Measurements from ENCODE around the gene ARRB1. TPM values are rescaled to one million over a fixed set of nuclear protein-coding genes. Genes with fewer than 3 reads are reported as not detected.

Gene ARRB1
- total RNA-seq, 1 donor from 2014 or later, result 22.7 TPM

DNA sequence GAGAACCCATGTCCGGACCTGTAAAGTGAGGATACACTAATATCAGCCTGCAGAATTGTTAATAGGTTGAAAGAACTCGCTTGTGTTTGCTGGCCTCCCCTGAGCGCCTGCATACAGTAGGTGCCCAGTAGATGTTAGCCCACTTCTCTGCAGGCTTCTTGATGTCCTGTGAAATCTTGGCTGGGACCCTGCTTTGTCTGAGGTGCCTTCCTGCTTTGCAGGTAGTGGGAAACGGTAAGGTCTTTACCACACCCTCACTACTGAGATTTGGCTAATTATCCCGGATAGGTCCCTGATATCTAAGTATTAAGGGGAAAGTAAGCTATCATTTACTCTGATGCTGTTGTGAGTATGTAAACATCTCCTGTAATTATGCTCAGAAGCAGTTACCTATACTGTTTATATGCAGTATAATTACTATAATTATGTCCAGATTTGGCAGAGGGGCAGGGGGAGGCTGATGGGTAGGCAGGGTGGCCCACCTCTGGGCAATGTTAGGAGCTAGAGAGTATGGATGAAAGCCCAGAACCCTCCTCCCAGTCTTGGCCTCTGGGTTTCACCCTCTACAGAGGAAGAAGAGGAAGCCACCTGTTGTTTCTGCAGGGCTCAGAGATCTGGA lies 1.2 kb upstream of the ARRB1 start:
- H3K4me1 Mint-ChIP-seq, result peaks cover 50% of the 10 kb centered on the region
- no peaks in the 10 kb centered on the region for H3K27me3 Mint-ChIP-seq
- intact Hi-C loops (cut with micrococcal nuclease), result loop anchor here (1.0 to 5.0 kb wide), 2 partner anchors 12 to 35 kb away; no protein-coding TSS in a partner anchor
- H3K4me3 Mint-ChIP-seq, result peak overlapping the region; percentile 90
- H3K9me3 Mint-ChIP-seq, result no peaks in the 10 kb centered on the region
- no peaks in the 10 kb centered on the region for H3K36me3 Mint-ChIP-seq (ENCODE audit: low read depth)
- H3K27ac Mint-ChIP-seq, result peak overlapping the region; percentile 89
- no peak for DNase-seq

DNA sequence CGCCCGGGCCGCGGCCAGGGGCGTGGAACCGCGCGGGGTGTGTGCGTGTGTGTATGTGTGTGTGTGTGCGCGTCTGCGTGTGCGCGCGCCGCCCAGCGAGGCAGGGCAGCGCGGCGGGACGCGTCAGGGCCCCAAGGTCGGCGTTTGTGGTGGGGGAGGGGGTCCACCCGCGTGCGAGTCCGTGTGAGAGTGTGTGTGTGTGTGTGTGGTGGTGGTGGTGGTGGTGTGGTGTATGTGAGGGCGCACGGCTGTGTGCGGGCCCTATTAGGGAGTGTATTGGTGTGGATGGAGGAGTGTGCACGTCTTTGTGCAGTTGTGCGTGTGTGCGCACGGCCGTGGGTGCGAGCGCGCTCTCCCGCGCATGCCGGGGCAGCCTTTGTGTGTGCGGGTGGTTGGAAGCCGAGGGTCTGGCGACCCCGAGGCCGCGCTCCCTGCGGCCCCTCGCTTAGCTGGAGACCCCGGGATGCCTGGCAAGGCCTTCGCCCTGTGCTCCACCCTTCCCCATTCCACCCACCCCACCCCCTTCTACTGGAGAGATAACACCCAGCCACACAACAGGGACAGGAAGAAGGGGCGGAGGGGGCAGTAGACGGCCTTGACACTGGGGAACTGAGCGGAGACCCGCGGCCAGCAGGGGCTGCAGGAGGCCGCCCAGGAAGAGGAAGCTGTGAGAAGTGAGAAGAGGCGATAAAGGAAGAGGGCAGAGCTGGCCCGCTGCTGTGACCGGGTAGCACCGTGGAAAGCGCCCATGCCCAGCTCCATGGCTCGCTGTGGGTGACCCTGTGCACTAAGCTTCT lies 528 bp upstream of the ARRB1 start:
- intact Hi-C loops (cut with micrococcal nuclease), result loop anchor here (1.0 to 5.0 kb wide), 3 partner anchors 12 to 35 kb away; no protein-coding TSS in a partner anchor
- H3K4me3 Mint-ChIP-seq, result peak overlapping the region; percentile 90
- DNase-seq, result peak; percentile 91
- H3K4me1 Mint-ChIP-seq, result peaks cover 53% of the 10 kb centered on the region
- peak overlapping the region; percentile 89 for H3K27ac Mint-ChIP-seq
- H3K27me3 Mint-ChIP-seq, result no peaks in the 10 kb centered on the region
- H3K9me3 Mint-ChIP-seq, result no peaks in the 10 kb centered on the region
- no peaks in the 10 kb centered on the region for H3K36me3 Mint-ChIP-seq (ENCODE audit: low read depth)

DNA sequence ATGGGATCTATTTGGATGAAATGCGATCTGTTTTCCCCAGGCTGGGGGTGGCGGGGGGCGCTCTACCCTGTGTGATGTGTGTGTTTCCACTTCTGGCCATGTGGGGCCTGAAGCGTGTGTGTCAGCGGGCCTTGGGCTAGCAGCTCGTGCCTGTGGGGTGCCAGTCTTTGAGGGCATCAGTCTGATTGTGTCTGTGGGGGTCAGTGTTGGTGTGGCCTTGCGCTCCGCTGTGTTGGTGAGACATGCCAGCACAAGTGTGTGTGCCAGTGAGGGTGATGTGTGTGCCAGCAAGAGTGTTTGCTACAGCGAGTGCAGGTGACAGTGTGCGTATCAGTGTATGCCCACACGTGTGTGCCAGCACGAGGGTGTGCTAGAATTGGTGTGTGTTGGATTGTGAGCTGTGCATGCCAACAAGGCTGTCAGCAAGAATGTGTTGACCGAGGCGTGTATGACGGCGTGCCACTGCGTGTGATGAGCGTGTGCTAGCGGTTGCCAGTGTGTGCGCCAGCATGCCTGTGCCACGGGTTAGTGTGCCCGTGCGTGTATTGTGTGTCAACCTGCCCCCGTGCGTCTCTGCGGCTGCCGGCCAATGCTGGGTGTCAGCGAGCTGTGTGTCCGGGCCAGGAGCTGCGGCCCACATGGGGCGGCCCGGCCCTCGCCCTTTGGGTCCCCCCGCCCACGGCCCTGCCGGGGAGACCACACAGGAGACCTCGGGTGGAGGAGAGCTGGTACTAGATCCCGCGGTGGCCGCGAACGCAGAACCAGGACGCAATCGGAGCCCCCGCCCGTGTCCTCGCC lies 519 bp downstream of the ARRB1 start:
- Mint-ChIP-seq H3K9me3 (no peaks in the 10 kb centered on the region), H3K4me1 (peaks cover 58% of the 10 kb centered on the region), H3K36me3 (ENCODE audit: low read depth) (no peaks in the 10 kb centered on the region), H3K27me3 (no peaks in the 10 kb centered on the region), H3K27ac (peak overlapping the region; percentile 83), H3K4me3 (peak overlapping the region; percentile 79)
- intact Hi-C loops (cut with micrococcal nuclease), result loop anchor here (1.0 to 5.0 kb wide), 2 partner anchors 22 to 36 kb away; no protein-coding TSS in a partner anchor
- peak; percentile 75 for DNase-seq

DNA sequence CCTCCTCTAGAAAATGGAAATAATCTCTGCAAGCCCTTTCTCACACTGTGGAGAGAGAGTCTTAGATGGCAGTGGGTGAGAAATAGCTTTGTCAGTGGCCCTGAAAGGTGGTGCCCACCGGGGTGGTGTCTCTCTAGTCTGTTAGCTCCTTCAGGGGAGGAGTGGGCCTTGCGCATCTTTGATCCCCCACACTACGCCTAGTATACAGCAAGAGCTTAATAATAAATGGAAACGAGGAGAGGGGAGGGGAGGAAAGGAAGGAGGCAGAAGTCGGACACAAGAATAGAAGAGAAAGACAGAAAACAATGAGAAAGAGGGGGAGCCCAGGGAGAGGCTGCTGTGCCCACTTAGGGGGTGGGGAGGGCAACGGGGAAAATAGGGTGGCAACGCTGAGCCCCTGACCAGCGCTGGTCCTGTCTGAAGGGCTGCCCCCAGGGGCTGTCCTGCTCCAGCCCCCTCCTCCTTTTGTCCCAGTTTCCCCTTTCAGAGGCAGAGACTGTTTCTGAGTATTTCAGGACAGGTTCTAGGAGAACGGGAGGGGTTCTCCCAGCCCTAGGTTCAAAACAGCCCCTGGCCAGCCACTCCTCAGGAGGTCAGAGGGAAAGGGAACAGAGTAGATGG lies 1.2 kb downstream of the ARRB1 start:
- H3K4me1 Mint-ChIP-seq, result peaks cover 60% of the 10 kb centered on the region
- no peaks in the 10 kb centered on the region for H3K27me3 Mint-ChIP-seq
- intact Hi-C loops (cut with micrococcal nuclease), result loop anchor here (5.0 kb wide), 1 partner anchor 37 kb away; no protein-coding TSS in a partner anchor
- H3K9me3 Mint-ChIP-seq, result no peaks in the 10 kb centered on the region
- H3K4me3 Mint-ChIP-seq, result peak overlapping the region; percentile 79
- H3K36me3 Mint-ChIP-seq (ENCODE audit: low read depth), result no peaks in the 10 kb centered on the region
- peak overlapping the region; percentile 83 for H3K27ac Mint-ChIP-seq
- no peak for DNase-seq

DNA sequence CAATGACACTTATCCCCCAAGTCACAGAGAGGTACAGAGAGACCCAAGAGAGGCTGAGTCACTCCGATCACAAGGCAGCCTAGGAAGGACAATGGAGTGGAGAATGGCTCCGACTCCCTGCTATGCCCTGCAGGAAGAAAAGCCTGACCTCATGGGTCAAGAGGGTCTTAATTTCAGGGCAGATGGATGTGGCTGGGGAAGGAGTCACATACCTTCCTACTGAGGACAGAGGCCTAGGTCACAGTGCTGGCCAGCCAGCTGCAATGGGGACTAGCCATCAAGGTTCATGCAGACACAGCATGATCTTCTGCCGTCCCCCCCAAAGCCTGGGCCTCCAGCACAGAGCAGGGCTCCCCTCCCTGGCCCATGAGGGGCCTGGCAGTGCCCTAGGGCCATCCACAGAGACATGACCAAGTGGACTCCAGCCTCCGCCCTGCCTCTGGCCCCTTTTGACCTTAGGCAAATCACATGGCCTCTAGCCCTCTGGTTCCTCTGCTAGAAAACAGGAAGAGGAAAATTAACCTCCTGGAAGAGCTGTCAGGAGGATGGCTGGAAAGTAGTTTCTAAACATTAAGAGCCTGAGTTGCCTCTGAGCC lies 1.8 kb downstream of the ARRB1 start:
- Mint-ChIP-seq H3K4me3 (peak overlapping the region; percentile 79), H3K9me3 (no peaks in the 10 kb centered on the region)

DNA sequence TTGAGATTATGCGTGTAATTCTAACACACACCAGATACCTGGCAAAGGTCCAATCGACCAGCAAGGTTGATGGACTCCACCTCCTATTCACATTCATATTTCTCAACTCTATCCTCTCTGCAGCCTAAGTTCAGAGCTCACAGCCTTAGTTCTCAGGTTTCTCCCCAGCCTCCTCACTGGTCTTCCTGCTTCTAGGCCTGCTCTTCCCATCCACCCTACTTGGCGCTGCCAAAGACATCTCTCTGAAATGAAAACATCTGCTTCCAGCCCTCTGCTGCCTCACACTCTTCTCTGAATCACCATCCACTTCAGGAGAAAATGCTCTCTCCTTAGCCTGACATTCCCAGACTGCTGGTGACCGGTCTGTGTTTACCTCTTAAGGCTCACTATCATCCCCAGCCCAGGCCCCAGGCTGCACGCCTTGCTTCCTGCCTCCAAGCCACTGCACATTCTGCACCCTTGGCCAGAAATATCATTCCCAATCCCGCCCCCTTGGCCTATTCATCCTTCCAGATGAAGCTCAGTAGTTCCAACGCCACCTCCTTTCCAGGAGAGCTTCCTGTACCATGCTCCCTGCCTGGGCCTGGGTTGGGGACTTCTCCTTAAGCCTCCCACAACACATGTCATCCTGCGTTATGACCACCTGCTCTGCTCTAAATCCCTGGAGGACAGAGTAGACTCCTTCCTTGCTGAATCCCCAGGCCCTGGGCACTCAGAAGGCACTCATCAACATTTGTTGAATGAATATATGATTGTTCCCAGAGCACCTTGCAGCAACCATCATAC lies 3.5 kb downstream of the ARRB1 start:
- no peak for DNase-seq
- Mint-ChIP-seq H3K27ac (no peak overlapping the region), H3K4me1 (peaks cover 65% of the 10 kb centered on the region), H3K27me3 (no peaks in the 10 kb centered on the region), H3K9me3 (no peaks in the 10 kb centered on the region), H3K4me3 (no peak overlapping the region), H3K36me3 (ENCODE audit: low read depth) (no peaks in the 10 kb centered on the region)
- intact Hi-C loops (cut with micrococcal nuclease), result loop anchor here (10.0 kb wide), 1 partner anchor 423 kb away; no protein-coding TSS in a partner anchor

More for the DNA sequence above, 1.8 kb downstream of the ARRB1 start:
- intact Hi-C loops (cut with micrococcal nuclease), result loop anchor here (5.0 to 10.0 kb wide), 2 partner anchors 38 to 425 kb away; no protein-coding TSS in a partner anchor
- Mint-ChIP-seq H3K4me1 (peaks cover 65% of the 10 kb centered on the region), H3K36me3 (ENCODE audit: low read depth) (no peaks in the 10 kb centered on the region), H3K27ac (peak overlapping the region; percentile 75), H3K27me3 (no peaks in the 10 kb centered on the region)
- no peak for DNase-seq

DNA sequence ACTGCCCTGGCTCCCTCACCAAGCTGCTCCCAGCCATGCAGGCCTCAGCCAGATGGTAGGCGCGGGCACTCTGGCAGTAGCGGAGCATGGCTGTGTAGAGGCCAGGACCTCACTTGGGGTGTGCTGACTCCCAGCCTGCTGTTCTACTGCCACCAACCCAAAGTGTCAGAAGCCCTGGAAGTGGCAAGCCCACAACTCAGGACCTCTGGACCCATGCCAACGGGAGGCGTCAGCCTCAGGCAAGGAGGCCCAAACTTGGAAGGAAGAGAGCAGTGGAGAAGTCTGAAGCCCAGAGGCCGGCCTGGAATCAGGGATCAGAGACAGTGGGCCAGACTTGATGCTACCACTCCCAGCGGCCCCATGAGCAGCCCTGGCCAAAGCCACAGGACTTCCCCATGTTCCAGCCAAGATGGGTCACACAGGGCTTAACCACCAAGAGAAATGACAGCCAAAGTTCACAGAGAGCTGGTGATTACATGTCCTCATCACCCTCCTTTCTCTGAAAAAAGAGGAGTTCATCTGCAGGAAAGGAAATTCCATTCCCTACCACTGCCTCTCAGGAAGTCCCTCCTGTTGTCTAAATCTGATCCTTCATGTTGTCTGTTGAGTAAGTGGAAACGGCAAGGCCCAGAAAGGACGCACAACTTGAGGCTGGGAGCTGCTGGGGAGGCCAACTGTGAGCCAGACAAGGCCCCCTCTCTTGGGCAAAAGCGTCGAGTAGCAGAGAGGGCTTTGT lies 4.4 kb downstream of the ARRB1 start:
- peaks cover 64% of the 10 kb centered on the region for H3K4me1 Mint-ChIP-seq
- peak overlapping the region; percentile 10 for H3K4me3 Mint-ChIP-seq
- H3K27ac Mint-ChIP-seq, result peak overlapping the region; percentile 52
- DNase-seq, result no peak
- no peaks in the 10 kb centered on the region for H3K27me3 Mint-ChIP-seq
- H3K9me3 Mint-ChIP-seq, result no peaks in the 10 kb centered on the region
- intact Hi-C loops (cut with micrococcal nuclease), result loop anchor here (10.0 kb wide), 1 partner anchor 422 kb away; no protein-coding TSS in a partner anchor
- no peaks in the 10 kb centered on the region for H3K36me3 Mint-ChIP-seq (ENCODE audit: low read depth)

DNA sequence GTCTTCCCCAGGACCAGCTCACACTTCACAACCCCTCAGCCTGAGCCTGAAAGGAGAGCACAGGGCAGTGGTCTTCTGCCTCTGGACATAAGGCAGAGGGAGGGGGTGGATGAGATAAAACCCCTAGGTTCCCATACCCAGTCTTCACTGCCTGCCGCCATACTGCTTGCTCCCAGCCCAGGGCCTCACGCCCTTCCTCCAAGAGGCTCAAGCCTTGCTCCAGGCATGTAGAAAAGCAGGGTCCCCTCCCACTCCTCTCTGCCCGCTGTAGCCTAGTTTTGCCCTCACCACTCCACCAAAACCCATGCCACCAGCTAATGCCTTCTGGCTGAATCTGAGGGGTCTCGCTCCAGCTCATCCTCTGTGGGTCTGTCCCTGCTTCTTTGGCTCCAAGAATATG lies 5.2 kb downstream of the ARRB1 start:
- no peak for DNase-seq
- intact Hi-C loops (cut with micrococcal nuclease), result loop anchor here (10.0 kb wide), 1 partner anchor 421 kb away; no protein-coding TSS in a partner anchor
- Mint-ChIP-seq H3K9me3 (no peaks in the 10 kb centered on the region), H3K4me3 (peak overlapping the region; percentile 16), H3K36me3 (ENCODE audit: low read depth) (no peaks in the 10 kb centered on the region), H3K27ac (peak overlapping the region; percentile 52), H3K27me3 (no peaks in the 10 kb centered on the region), H3K4me1 (peaks cover 67% of the 10 kb centered on the region)

DNA sequence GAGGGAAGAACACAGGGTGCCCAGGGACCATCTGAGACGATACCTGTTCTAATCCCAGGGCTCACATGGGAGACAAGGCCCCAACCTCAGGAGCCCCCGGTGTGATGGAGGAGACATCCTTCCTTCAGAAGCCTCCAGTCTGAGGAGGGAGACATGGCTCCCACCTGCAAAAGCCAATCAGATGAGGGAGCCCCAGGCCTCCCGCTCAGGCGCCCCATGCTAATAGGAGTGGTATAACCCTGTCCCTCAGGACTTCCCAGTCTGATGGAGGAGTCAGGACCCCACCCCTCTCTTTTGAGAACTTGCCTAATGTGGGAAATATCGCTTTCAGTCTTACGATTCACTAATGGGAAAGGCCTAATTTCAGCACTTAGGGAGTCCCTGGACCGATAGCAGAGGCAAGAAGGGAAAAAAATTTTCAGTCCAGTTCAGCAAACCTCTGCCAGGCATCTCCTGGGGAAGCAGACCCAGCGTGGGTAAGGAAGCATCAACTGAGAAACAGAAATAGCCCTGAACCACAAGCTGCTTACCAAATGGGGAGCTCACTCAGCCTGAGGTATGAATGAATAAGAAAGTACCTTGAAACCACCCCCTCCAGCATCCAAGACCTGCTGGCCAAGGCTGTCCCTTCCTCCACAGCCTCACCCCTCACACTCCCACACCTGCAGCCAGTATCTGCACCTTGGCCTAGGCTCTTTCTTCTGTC lies 5.9 kb downstream of the ARRB1 start:
- peaks cover 70% of the 10 kb centered on the region for H3K4me1 Mint-ChIP-seq
- H3K36me3 Mint-ChIP-seq (ENCODE audit: low read depth), result no peaks in the 10 kb centered on the region

DNA sequence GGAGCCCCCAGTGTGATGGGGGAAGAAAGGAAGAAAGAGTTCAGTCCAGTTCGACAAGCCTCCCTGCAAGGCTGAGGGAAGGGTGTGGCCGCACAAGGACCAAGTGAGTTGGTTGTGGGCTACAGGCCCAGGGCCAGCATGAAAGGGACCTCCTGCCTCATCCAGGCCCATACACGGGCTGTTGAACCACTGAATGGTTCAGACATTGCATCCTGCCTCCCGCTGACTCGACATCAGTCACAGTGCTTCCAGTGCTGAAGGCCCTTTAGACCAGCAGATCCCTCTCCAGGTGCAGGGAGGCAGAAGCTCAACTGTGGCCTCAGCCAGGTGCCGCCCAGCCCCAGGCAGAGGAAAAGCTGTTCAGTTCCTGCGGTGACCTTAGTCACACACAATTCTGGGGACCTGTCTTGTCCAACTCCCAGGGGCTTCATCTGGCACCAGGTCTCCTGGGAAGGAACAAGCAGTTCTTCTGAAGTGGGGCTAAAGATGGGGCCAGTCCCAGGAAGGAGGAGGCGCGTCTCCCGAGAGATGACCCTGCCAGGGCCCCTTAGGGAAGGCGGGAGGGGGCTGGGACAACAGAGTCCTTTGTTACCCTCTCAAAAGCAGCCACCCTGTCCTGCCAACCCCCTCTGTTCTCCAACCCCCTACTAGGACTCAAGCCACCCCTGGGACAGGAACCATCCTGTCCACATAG lies 6.6 kb downstream of the ARRB1 start:
- H3K9me3 Mint-ChIP-seq, result no peaks in the 10 kb centered on the region
- peaks cover 71% of the 10 kb centered on the region for H3K4me1 Mint-ChIP-seq
- no peak overlapping the region for H3K4me3 Mint-ChIP-seq
- no peak overlapping the region for H3K27ac Mint-ChIP-seq
- no peaks in the 10 kb centered on the region for H3K27me3 Mint-ChIP-seq
- DNase-seq, result no peak
- no peaks in the 10 kb centered on the region for H3K36me3 Mint-ChIP-seq (ENCODE audit: low read depth)
- intact Hi-C loops (cut with micrococcal nuclease), result loop anchor here (10.0 kb wide), 1 partner anchor 420 kb away; no protein-coding TSS in a partner anchor

More for the DNA sequence above, 5.9 kb downstream of the ARRB1 start:
- H3K27ac Mint-ChIP-seq, result peak overlapping the region; percentile 12
- H3K9me3 Mint-ChIP-seq, result no peaks in the 10 kb centered on the region
- no peak for DNase-seq
- H3K27me3 Mint-ChIP-seq, result no peaks in the 10 kb centered on the region
- intact Hi-C loops (cut with micrococcal nuclease), result loop anchor here (10.0 kb wide), 1 partner anchor 421 kb away; no protein-coding TSS in a partner anchor
- H3K4me3 Mint-ChIP-seq, result peak overlapping the region; percentile 16

DNA sequence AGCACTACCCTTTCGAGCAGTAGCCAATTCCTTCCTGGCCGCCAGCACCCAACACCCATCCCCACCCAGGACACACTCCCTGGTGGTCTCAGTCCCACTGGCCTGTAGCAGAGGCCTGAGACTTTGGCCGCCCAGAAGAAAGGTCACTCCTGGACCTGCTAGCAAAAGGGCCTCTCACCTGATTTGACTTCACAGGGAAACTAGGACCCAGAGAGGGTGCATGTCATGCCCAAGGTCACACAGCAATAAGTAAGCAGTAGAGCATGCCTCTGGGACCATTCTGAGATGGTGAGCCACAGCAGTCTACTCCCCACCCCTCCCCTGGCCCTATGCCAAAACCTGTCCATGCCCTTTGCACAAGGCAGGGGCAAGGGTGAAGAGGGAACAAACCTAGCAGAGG lies 7.3 kb downstream of the ARRB1 start:
- Mint-ChIP-seq H3K36me3 (ENCODE audit: low read depth) (no peaks in the 10 kb centered on the region), H3K4me3 (no peak overlapping the region), H3K9me3 (no peaks in the 10 kb centered on the region), H3K27me3 (no peaks in the 10 kb centered on the region), H3K27ac (no peak overlapping the region), H3K4me1 (peaks cover 78% of the 10 kb centered on the region)
- intact Hi-C loops (cut with micrococcal nuclease), result loop anchor here (10.0 kb wide), 1 partner anchor 419 kb away; no protein-coding TSS in a partner anchor
- no peak for DNase-seq
